HG03139 (cell line): ENCODE data around the gene GPD1L.
"Not testable (repeated sequence)": the region's sequence is repeated elsewhere in the genome, so short reads cannot be mapped to it uniquely, and the experiment has no call there.

Experiments
- ATAC-seq: cut with Tn5 transposase; IDR thresholded peaks from one replicate; pipeline ENCODE4 v1.9.1; 2021; ENCODE audit not compliant: unreplicated experiment

Gene GPD1L

GRCh38 chr3:32105291-32106131 lies 909 bp upstream of the GPD1L start:
- no peak for ATAC-seq

GRCh38 chr3:32106929-32107362 lies 526 bp downstream of the GPD1L start:
- ATAC-seq, result peak; percentile 9

GRCh38 chr3:32108224-32108623 lies 1.8 kb downstream of the GPD1L start:
- not testable (repeated sequence) for ATAC-seq

- no peak for ATAC-seq
Measured at GRCh38 chr3:32109256-32109655, 2.8 kb downstream of the GPD1L start.

- ATAC-seq, result no peak
Measured at GRCh38 chr3:32110233-32110760, 3.9 kb downstream of the GPD1L start.

GRCh38 chr3:32111560-32111959 lies 5.1 kb downstream of the GPD1L start:
- no peak for ATAC-seq

GRCh38 chr3:32113566-32113965 lies 7.1 kb downstream of the GPD1L start:
- no peak for ATAC-seq

- no peak for ATAC-seq
Measured at GRCh38 chr3:32113981-32114545, 7.6 kb downstream of the GPD1L start.

GRCh38 chr3:32114546-32115386 lies 8.3 kb downstream of the GPD1L start:
- not testable (repeated sequence) for ATAC-seq

GRCh38 chr3:32117320-32117719 lies 10.9 kb downstream of the GPD1L start:
- ATAC-seq, result no peak

GRCh38 chr3:32118215-32118614 lies 11.8 kb downstream of the GPD1L start:
- ATAC-seq, result no peak

- no peak for ATAC-seq
Measured at GRCh38 chr3:32120471-32120870, 14.1 kb downstream of the GPD1L start.

- ATAC-seq, result no peak
Measured at GRCh38 chr3:32121137-32121536, 14.7 kb downstream of the GPD1L start.

GRCh38 chr3:32123620-32124019 lies 17.2 kb downstream of the GPD1L start:
- ATAC-seq, result no peak

- ATAC-seq, result no peak
Measured at GRCh38 chr3:32125012-32125411, 18.6 kb downstream of the GPD1L start.

- no peak for ATAC-seq
Measured at GRCh38 chr3:32126305-32127015, 20.0 kb downstream of the GPD1L start.

- no peak for ATAC-seq
Measured at GRCh38 chr3:32127219-32127826, 20.9 kb downstream of the GPD1L start.

GRCh38 chr3:32128936-32129335 lies 22.5 kb downstream of the GPD1L start:
- no peak for ATAC-seq

GRCh38 chr3:32129832-32130231 lies 23.4 kb downstream of the GPD1L start:
- ATAC-seq, result no peak

GRCh38 chr3:32132121-32132520 lies 25.7 kb downstream of the GPD1L start:
- ATAC-seq, result no peak
